ENCODE results near the gene ARHGEF16.
A peak's percentile ranks its signal among the peaks of the same experiment; 100 is the strongest.

Gene ARHGEF16

DNA sequence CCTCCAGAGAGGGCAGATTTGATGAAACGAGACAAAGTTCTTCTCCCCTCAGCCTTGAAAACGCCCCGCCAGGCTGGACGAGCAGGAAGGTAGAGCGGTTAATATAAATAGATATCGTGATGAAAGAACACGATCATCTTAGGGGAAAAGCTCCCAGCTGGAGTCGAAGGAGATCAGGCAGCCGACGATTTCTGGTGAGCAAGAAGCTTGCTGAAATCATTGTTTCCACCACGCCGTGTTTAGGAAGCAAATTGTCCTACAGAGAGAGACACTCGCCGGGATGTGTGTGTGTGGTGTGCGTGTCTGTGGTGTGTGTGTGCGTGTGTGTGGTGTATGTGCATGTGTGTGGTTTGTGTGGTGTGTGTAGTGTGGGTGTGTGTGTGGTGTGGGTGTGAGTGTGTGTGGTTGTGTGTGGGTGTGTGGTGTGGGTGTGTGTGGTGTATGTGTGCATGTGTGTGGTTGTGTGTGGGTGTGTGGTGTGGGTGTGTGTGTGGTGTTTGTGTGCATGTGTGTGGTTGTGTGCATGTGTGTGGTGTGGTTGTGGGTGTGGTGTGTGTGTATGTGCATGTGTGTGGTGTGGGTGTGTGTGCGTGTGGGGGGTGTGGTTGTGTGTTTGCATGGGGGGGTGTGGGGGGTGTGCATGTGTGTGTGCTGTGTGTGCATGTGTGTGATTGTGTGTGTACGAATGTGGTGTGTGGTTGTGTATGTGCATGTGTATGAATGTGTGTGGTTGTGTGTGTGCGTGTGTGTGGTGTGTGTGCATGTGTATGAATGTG is 44.9 kb upstream of the ARHGEF16 start:
- TF ChIP-seq, protein P1, sequence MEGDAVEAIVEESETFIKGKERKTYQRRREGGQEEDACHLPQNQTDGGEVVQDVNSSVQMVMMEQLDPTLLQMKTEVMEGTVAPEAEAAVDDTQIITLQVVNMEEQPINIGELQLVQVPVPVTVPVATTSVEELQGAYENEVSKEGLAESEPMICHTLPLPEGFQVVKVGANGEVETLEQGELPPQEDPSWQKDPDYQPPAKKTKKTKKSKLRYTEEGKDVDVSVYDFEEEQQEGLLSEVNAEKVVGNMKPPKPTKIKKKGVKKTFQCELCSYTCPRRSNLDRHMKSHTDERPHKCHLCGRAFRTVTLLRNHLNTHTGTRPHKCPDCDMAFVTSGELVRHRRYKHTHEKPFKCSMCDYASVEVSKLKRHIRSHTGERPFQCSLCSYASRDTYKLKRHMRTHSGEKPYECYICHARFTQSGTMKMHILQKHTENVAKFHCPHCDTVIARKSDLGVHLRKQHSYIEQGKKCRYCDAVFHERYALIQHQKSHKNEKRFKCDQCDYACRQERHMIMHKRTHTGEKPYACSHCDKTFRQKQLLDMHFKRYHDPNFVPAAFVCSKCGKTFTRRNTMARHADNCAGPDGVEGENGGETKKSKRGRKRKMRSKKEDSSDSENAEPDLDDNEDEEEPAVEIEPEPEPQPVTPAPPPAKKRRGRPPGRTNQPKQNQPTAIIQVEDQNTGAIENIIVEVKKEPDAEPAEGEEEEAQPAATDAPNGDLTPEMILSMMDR (conservative IDR thresholded peaks at IDR 0.05): no peak
- H3K27ac ChIP-seq: no peak overlapping the region

DNA sequence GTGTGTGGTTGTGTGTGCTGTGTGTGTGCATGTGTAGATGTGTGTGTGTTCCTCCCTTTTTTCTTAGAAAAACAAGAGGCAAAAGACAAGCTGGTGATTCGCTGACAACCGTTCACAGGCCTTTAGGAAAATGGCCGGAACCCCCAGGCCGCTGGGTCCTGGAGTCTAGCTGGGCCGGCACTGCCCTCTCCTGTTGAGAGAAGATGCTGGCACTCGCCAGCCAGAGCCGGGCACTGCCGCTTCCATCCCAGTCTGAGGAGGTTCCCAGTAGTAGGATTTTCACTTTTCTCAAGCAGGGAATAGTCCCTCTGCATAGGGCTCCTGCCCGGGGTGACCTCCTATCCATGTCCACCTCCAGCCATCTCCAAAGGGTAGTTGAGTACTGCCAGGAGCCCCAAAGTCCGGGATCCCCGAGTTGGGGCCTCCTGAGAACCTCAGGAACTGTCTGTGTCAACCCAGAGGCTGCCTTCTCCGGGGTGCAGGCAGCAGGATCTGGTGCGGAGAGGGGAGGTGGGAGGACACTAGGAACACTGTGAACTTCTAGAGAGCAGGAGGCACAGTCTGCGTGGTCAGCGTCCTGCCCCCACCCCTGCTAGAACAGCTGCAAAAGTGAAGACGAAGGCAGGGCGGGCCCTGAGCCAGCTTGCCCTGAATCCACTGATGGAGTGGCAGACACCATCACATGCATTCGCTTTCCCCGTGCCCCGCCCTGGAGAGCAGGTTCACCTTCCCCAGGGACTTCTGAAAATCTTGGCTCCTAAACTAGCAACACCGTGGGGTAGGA is 44.1 kb upstream of the ARHGEF16 start:
- TF ChIP-seq, protein P1 (conservative IDR thresholded peaks at IDR 0.05): peak; percentile 98
- H3K27ac ChIP-seq: no peak overlapping the region

DNA sequence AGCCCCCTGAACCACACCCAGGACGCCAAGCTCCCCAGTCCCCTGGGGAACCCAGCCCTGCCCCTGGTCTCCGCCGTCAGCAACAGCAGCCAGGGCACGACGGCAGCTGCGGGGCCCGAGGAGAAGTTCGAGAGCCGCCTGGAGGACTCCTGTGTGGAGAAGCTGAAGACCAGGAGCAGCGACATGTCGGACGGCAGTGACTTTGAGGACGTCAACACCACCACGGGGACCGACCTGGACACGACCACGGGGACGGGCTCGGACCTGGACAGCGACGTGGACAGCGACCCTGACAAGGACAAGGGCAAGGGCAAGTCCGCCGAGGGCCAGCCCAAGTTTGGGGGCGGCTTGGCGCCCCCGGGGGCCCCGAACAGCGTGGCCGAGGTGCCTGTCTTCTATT is 42.7 kb upstream of the ARHGEF16 start:
- H3K27ac ChIP-seq: no peak overlapping the region
- TF ChIP-seq, protein P1 (conservative IDR thresholded peaks at IDR 0.05): no peak

DNA sequence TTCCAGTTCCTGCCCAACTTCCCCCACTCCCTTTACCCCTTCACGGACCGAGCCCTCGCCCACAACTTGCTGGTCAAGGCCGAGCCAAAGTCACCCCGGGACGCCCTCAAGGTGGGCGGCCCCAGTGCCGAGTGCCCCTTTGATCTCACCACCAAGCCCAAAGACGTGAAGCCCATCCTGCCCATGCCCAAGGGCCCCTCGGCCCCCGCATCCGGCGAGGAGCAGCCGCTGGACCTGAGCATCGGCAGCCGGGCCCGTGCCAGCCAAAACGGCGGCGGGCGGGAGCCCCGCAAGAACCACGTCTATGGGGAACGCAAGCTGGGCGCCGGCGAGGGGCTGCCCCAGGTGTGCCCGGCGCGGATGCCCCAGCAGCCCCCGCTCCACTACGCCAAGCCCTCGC is 42.1 kb upstream of the ARHGEF16 start:
- TF ChIP-seq, protein P1 (conservative IDR thresholded peaks at IDR 0.05): no peak
- no peak overlapping the region for H3K27ac ChIP-seq

DNA sequence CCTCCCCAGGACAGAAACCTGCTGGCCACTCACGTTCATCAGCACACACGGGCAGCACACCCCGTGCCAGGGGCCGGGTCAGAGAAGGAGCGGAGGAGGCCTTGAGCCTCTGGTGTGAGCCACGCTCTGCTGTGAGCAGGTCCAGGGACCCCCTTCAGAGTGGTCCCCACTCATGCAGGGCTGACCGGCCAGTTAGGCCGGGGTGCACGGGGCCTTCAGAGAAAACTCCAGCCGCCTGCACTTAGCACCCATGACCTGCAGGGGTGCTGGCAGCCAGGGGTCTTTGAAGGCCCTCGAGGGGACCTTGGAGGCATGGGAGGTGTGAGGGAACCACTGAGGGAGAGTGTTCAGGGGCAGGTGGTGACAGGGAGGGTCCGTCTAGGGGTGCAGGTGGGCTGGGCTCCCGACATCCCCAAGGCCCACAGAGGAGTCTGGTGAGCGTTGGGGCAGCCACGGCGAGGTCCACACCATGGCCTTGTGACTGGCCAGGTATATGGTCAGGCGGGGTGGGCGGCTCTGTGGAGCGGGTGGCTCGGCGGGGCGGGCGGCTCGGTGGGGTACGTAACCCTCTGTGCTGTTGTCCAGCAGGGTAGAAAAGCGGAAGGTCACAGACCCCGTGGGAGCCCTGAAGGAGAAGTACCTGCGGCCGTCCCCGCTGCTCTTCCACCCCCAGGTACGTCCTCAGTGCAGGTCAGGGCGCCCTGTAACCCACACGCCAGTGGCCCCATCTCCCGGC is 40.3 kb upstream of the ARHGEF16 start:
- TF ChIP-seq, protein P1 (conservative IDR thresholded peaks at IDR 0.05): 0 out of 2 replicates have a peak, but pooled peaks have one; percentile 21
- no peak overlapping the region for H3K27ac ChIP-seq

DNA sequence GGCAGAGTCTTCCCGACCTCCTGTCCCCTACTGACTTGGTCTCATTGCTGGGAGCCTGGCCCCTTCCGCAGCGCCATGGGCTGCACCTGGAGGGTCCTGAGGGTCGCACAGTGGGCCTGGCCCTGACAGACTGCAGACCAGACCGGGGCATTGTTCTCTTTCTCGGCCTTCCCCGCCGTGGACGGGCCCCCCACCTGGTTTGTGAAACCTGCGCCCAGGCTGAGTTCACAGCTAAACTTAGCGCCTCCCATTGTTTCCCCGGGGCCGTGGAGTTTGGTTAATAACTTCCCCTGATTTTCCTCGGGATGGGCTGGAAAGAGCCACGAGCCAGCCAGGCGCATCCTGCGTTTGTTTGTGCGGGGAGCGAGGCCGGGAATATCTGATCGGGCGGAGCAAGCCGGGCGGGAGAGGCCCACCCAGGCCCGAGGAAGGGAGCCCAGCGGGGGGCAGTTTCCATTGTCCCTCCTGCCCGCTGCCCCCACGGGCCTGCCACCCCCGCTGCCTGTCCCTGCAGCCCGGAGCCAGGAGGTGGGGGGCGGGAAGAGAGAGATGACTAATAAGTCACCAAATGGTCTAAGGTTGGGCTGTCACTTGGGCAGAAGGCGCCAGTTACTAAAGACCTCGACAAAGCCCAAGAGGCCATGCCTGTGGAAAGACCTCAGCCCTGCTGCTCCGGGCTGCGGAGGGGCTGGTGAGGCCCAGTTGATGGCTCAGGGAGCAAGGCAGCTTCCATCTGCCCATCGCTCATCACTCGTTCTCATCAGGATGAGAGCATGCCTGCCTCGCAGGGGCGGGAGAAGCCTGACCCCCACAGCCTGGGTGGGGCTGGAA is 39.0 kb upstream of the ARHGEF16 start:
- TF ChIP-seq, protein P1 (conservative IDR thresholded peaks at IDR 0.05): no peak
- H3K27ac ChIP-seq: no peak overlapping the region
